OCI-LY1 (cell line): Measurements from ENCODE around the gene NPHP1.

Source experiments
- EZH2 ChIP-seq: fragments of 200-600 bp; sonication (generic), shearing (Covaris generic); IDR thresholded peaks from 2 replicates; pipeline ENCODE4 v1.8.0; 2017; ENCODE audit warnings: borderline replicate concordance, mixed run types, mild to moderate bottlenecking, antibody characterized with exemption, low read length, moderate library complexity, mixed read lengths
- TF ChIP-seq, protein P1 (sequence below): fragments of 200-600 bp; sonication (generic), shearing (Covaris generic); IDR thresholded peaks from 2 replicates; pipeline ENCODE4 v1.5.1; 2017; ENCODE audit warnings: mild to moderate bottlenecking, antibody characterized with exemption, low read length, moderate library complexity, mixed read lengths

DNA sequence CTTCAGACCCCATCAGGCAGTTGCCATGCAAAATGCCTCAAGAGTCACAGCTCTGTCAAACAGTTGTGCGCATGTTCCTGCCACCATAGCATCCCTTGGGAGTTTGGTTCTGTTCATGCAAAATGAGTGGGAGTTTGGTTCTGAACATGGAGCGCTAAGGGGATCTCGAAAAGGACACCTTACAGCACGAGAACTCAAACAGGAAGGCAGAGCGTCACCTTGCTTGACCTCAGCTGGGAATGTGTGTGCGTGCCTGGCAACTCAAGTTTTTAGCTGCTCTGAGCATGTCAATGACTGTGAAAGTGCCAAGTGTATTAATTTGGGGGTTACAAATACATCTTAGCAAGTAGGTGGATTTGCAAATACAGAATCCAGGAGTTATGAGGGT, 105.8 kb downstream of the NPHP1 start:
- TF ChIP-seq, protein P1, sequence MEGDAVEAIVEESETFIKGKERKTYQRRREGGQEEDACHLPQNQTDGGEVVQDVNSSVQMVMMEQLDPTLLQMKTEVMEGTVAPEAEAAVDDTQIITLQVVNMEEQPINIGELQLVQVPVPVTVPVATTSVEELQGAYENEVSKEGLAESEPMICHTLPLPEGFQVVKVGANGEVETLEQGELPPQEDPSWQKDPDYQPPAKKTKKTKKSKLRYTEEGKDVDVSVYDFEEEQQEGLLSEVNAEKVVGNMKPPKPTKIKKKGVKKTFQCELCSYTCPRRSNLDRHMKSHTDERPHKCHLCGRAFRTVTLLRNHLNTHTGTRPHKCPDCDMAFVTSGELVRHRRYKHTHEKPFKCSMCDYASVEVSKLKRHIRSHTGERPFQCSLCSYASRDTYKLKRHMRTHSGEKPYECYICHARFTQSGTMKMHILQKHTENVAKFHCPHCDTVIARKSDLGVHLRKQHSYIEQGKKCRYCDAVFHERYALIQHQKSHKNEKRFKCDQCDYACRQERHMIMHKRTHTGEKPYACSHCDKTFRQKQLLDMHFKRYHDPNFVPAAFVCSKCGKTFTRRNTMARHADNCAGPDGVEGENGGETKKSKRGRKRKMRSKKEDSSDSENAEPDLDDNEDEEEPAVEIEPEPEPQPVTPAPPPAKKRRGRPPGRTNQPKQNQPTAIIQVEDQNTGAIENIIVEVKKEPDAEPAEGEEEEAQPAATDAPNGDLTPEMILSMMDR = no peak
- TF ChIP-seq EZH2 = no peak
